SK-MEL-5 (cell line): ENCODE results near the gene KCNJ9. TPM values are rescaled to one million over a fixed set of nuclear protein-coding genes. Genes with fewer than 3 reads are reported as not detected.

Experiments used
- DNase-seq: peaks from one replicate; pipeline ENCODE4 v3.0.0-alpha.2; 2016; ENCODE audit warnings: low read depth, low spot score
- in situ Hi-C: cut with HindIII; loops from 2 replicates; pipeline ENCODE4 v1.10.0; 2016; ENCODE audit warnings: low sequenced_read_pairs, high pct_unique_total_duplicates, low pct_unique_long_range_greater_than_20kb
- total RNA-seq: library from RNA; depleted of rRNA; stranded (reverse); fragments of >200 nt; shearing (Covaris generic); gene quantifications from 2 replicates; pipeline ENCODE4 v1.2.3, GENCODE V29; 2014; rRNA removed

The KCNJ9 gene
- total RNA-seq, 1 experiment from 2014 or later: not detected

- in situ Hi-C loops: no loop called here
- no peak for DNase-seq
These were observed 47.7 kb downstream of the KCNJ9 start for GRCh38 chr1:160129046-160129445.

- no peak for DNase-seq
- in situ Hi-C loops: no loop called here
These were observed 48.2 kb downstream of the KCNJ9 start for GRCh38 chr1:160129558-160129957.

GRCh38 chr1:160129966-160130365 is 48.6 kb downstream of the KCNJ9 start:
- in situ Hi-C loops: no loop called here
- no peak for DNase-seq

- DNase-seq: no peak
- in situ Hi-C loops: no loop called here
These were observed 49.1 kb downstream of the KCNJ9 start for GRCh38 chr1:160130486-160130885.

- in situ Hi-C loops: no loop called here
- DNase-seq: no peak
These were observed 49.6 kb downstream of the KCNJ9 start for GRCh38 chr1:160130939-160131338.

- DNase-seq: no peak
- in situ Hi-C loops: no loop called here
These were observed 50.6 kb downstream of the KCNJ9 start for GRCh38 chr1:160131803-160132565.

- no peak for DNase-seq
- in situ Hi-C loops: no loop called here
These were observed 52.8 kb downstream of the KCNJ9 start for GRCh38 chr1:160133990-160134770.

GRCh38 chr1:160134791-160135572 is 53.6 kb downstream of the KCNJ9 start:
- no peak for DNase-seq
- in situ Hi-C loops: no loop called here

GRCh38 chr1:160136121-160136925 is 55.0 kb downstream of the KCNJ9 start:
- in situ Hi-C loops: no loop called here

GRCh38 chr1:160136926-160137200 is 55.5 kb downstream of the KCNJ9 start:
- no peak for DNase-seq
- in situ Hi-C loops: no loop called here

More at GRCh38 chr1:160136121-160136925, 55.0 kb downstream of the KCNJ9 start:
- no peak for DNase-seq

- in situ Hi-C loops: no loop called here
- DNase-seq: no peak
These were observed 56.0 kb downstream of the KCNJ9 start for GRCh38 chr1:160137216-160137862.

- DNase-seq: no peak
- in situ Hi-C loops: no loop called here
These were observed 58.5 kb downstream of the KCNJ9 start for GRCh38 chr1:160139840-160140239.

Other genes starting within 250 kb of the KCNJ9 start
- not detected in 2 replicates for gene VSIG8, start 218.9 kb upstream of the KCNJ9 start, total RNA-seq
- gene CFAP45, start 181.4 kb upstream of the KCNJ9 start, total RNA-seq: 0.13 and 0.56 TPM in 2 replicates
- 122 and 128 TPM in 2 replicates for gene TAGLN2, start 156.0 kb upstream of the KCNJ9 start, total RNA-seq
- gene IGSF9, start 135.9 kb upstream of the KCNJ9 start, total RNA-seq: not detected in 2 replicates
- 13.6 and 17.9 TPM in 2 replicates for gene SLAMF9, start 127.3 kb upstream of the KCNJ9 start, total RNA-seq
- gene PIGM, start 49.5 kb upstream of the KCNJ9 start, total RNA-seq: 6.3 and 6.4 TPM in 2 replicates
- gene KCNJ10, start 11.4 kb upstream of the KCNJ9 start, total RNA-seq: 0.11 and 0.26 TPM in 2 replicates
- gene IGSF8, start 17.1 kb downstream of the KCNJ9 start, total RNA-seq: 142 and 146 TPM in 2 replicates
- gene ATP1A2, start 34.2 kb downstream of the KCNJ9 start, total RNA-seq: not detected in 2 replicates
- 0.11 TPM in 1 of 2 replicates, not detected in the other for gene ATP1A4, start 70.1 kb downstream of the KCNJ9 start, total RNA-seq
- gene CASQ1, start 109.0 kb downstream of the KCNJ9 start, total RNA-seq: not detected in 2 replicates
- 51.9 and 59.8 TPM in 2 replicates for gene PEA15, start 123.8 kb downstream of the KCNJ9 start, total RNA-seq
- 61.5 and 62.1 TPM in 2 replicates for gene DCAF8, start 181.0 kb downstream of the KCNJ9 start, total RNA-seq
- 46.2 and 47.4 TPM in 2 replicates for gene PEX19, start 203.6 kb downstream of the KCNJ9 start, total RNA-seq